Mammary epithelial cell (primary cell): ENCODE measurements around the gene CDH4.

ENCODE experiments used
- EZH2 ChIP-seq: IDR thresholded peaks from 2 replicates; pipeline ENCODE4 v1.6.1; 2012; ENCODE audit warnings: low read length, inconsistent platforms, borderline replicate concordance
- TF ChIP-seq, protein P1 (sequence below), 2 donors: IDR thresholded peaks in 1 of 2; conservative IDR thresholded peaks in 1 of 2; 2 replicates each; pipeline ENCODE4 v1.5.1; 2011 to 2012; ENCODE audit warnings: inconsistent platforms in 2 of 2, low read length in 2 of 2, mild to moderate bottlenecking in 2 of 2, control low read depth in 1 of 2, low read depth in 1 of 2; ENCODE audit not compliant: insufficient read depth in 1 of 2; ENCODE audit errors: extremely low read depth in 1 of 2

DNA sequence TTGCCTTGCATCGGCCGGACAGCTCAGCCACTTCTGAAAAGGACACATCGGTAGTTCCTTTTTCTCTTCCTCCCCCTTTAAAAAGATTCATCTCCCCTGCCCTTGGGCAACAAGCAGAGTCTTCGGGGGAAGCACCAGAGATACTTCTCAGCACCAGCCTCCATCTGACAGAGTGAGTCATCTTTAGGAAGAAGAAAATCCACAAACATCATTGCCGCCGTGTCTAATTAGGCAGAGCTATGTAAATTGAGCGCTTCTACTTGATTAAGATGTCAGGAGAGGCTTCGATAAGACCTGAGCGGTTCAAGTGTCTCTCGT, 627.2 kb downstream of the CDH4 start:
- TF ChIP-seq, protein P1, sequence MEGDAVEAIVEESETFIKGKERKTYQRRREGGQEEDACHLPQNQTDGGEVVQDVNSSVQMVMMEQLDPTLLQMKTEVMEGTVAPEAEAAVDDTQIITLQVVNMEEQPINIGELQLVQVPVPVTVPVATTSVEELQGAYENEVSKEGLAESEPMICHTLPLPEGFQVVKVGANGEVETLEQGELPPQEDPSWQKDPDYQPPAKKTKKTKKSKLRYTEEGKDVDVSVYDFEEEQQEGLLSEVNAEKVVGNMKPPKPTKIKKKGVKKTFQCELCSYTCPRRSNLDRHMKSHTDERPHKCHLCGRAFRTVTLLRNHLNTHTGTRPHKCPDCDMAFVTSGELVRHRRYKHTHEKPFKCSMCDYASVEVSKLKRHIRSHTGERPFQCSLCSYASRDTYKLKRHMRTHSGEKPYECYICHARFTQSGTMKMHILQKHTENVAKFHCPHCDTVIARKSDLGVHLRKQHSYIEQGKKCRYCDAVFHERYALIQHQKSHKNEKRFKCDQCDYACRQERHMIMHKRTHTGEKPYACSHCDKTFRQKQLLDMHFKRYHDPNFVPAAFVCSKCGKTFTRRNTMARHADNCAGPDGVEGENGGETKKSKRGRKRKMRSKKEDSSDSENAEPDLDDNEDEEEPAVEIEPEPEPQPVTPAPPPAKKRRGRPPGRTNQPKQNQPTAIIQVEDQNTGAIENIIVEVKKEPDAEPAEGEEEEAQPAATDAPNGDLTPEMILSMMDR (conservative IDR thresholded peaks at IDR 0.05 in 1 of 2, IDR thresholded peaks at IDR 0.05 in 1 of 2; ENCODE audit: extremely low read depth in 1 of 2, insufficient read depth in 1 of 2, low read depth in 1 of 2, low read length in 2 of 2) = no peak
- no peak for TF ChIP-seq EZH2
